ENCODE data around the gene NMRK2.
A peak's percentile ranks its signal among the peaks of the same experiment; 100 is the strongest.

Gene NMRK2

GRCh38 chr19:3982701-3983541 is 50.1 kb downstream of the NMRK2 start:
- DNase-seq: no peak

GRCh38 chr19:3983542-3983914 is 50.7 kb downstream of the NMRK2 start:
- no peak for DNase-seq

- no peak for DNase-seq
Observed at GRCh38 chr19:3983936-3984583, 51.2 kb downstream of the NMRK2 start.

- DNase-seq: no peak
Observed at GRCh38 chr19:3984584-3984907, 51.7 kb downstream of the NMRK2 start.

GRCh38 chr19:3984908-3985642 is 52.2 kb downstream of the NMRK2 start, which contains the start of gene EEF2:
Gene EEF2 (minus strand): TSS chr19:3985463. CDS start chr19:3985380, 83 bp downstream.
- DNase-seq: peak; percentile 90

- DNase-seq: no peak
Observed at GRCh38 chr19:3985643-3986259, 52.9 kb downstream of the NMRK2 start.

- peak; percentile 83 for DNase-seq
Observed at GRCh38 chr19:3986260-3987041, 53.6 kb downstream of the NMRK2 start.

- peak; percentile 87 for DNase-seq
Observed at GRCh38 chr19:3987619-3988371, 54.9 kb downstream of the NMRK2 start.

- DNase-seq: no peak
Observed at GRCh38 chr19:3990815-3991117, 57.9 kb downstream of the NMRK2 start.
